ENCODE results near the gene STMND1. TPM values are rescaled to one million over a fixed set of nuclear protein-coding genes. Genes with fewer than 3 reads are reported as not detected.

Gene STMND1
- not detected for total RNA-seq

GRCh38 chr6:17101422-17102257 lies at the start of gene STMND1:
Gene STMND1, plus strand, starts transcription at chr6:17102050. Its CDS starts 208 bp downstream, at chr6:17102258.
- H3K4me3 Mint-ChIP-seq: peak within 1 kb of the TSS; percentile 31
- H3K36me3 Mint-ChIP-seq (ENCODE audit: low read depth): no peaks in the 10 kb centered on the region
- intact Hi-C loops (cut with micrococcal nuclease): no loop called here
- no peak within 1 kb of the TSS for H3K27ac Mint-ChIP-seq
- TF ChIP-seq, protein P1, sequence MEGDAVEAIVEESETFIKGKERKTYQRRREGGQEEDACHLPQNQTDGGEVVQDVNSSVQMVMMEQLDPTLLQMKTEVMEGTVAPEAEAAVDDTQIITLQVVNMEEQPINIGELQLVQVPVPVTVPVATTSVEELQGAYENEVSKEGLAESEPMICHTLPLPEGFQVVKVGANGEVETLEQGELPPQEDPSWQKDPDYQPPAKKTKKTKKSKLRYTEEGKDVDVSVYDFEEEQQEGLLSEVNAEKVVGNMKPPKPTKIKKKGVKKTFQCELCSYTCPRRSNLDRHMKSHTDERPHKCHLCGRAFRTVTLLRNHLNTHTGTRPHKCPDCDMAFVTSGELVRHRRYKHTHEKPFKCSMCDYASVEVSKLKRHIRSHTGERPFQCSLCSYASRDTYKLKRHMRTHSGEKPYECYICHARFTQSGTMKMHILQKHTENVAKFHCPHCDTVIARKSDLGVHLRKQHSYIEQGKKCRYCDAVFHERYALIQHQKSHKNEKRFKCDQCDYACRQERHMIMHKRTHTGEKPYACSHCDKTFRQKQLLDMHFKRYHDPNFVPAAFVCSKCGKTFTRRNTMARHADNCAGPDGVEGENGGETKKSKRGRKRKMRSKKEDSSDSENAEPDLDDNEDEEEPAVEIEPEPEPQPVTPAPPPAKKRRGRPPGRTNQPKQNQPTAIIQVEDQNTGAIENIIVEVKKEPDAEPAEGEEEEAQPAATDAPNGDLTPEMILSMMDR (IDR thresholded peaks at IDR 0.05): no peak
- peak; percentile 13 for DNase-seq
- ATAC-seq: no peak
- ChIA-PET POLR2A (no interaction called here), CTCF (interaction anchor here (0.6 kb wide), 1 partner anchor 865 kb away, joined by 4 read pairs; no protein-coding TSS in a partner anchor)
- peaks cover 38% of the 10 kb centered on the region for H3K27me3 Mint-ChIP-seq
- H3K4me1 Mint-ChIP-seq (ENCODE audit: low read depth): peaks cover 6% of the 10 kb centered on the region
- no peaks in the 10 kb centered on the region for H3K9me3 Mint-ChIP-seq

DNA sequence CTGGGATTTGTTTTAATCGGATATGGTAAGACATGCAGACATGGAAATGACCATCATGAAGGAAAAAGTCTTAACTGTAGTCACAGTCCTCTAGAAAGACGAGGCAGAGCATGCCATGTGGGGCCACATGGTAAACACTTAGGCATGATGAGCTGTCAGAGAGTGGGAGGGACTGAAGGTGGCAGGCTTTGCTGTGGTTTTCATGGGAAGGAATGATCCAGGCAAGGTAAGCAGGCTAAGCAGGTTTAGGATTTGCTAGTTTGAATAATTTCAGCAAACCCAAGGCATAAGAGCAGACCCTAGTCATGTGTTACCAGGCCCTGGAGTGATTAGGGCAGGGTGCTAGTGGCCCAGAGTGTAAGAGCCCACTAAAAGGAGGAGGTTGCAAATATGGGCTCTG lies 47.2 kb upstream of the STMND1 start:
- TF ChIP-seq, protein P1 (IDR thresholded peaks at IDR 0.05): no peak
- intact Hi-C loops (cut with micrococcal nuclease): no loop called here
- H3K4me3 Mint-ChIP-seq: no peak overlapping the region
- ATAC-seq: no peak
- no peaks in the 10 kb centered on the region for H3K36me3 Mint-ChIP-seq (ENCODE audit: low read depth)
- CTCF ChIA-PET: no interaction called here
- no peak for DNase-seq
- no peaks in the 10 kb centered on the region for H3K9me3 Mint-ChIP-seq
- no peaks in the 10 kb centered on the region for H3K4me1 Mint-ChIP-seq (ENCODE audit: low read depth)
- H3K27me3 Mint-ChIP-seq: peaks cover 24% of the 10 kb centered on the region
- H3K27ac Mint-ChIP-seq: no peak overlapping the region
- POLR2A ChIA-PET: no interaction called here

DNA sequence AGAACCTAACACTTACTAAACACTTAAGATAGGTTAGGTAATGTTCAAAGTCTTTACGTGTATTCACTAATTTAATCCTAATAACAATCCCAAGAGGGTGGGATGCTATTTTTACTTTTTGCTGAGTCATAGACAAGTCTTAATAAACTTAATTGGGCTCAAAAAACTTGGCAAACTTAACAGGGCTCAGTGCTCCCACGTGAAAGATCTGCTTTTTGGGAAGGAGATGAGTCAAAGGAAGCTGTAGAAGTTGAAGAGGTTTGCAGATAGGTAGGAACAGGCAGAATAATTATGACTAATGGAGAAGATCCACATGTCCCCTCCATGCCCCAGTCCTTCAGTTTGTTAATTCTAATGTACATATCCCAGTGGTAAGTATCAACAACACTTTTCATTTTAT lies 44.5 kb upstream of the STMND1 start:
- POLR2A ChIA-PET: no interaction called here

DNA sequence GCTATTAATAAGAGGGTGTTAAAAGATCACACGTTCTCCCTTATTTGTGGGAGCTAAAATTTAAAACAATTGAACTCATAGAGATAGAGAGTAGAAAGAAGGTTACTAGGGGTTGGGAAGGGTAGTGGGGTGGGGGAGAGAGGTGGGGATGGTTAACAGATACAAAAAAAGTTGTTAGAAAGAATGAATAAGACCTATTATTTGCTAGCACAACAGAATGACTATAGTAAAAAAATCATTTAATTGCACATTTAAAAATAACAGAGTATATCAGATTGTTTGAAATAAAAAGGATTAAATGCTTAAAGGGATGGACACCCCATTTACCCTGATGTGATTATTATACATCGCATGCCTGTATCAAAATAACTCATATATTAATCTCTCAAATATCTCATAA lies 43.3 kb upstream of the STMND1 start:
- no peaks in the 10 kb centered on the region for H3K4me1 Mint-ChIP-seq (ENCODE audit: low read depth)
- H3K36me3 Mint-ChIP-seq (ENCODE audit: low read depth): no peaks in the 10 kb centered on the region
- ChIA-PET POLR2A (no interaction called here), CTCF (no interaction called here)
- H3K4me3 Mint-ChIP-seq: no peak overlapping the region
- H3K27me3 Mint-ChIP-seq: peaks cover 31% of the 10 kb centered on the region
- no peak overlapping the region for H3K27ac Mint-ChIP-seq
- ATAC-seq (no peak), DNase-seq (no peak)
- TF ChIP-seq, protein P1 (IDR thresholded peaks at IDR 0.05): no peak
- intact Hi-C loops (cut with micrococcal nuclease): no loop called here
- H3K9me3 Mint-ChIP-seq: no peaks in the 10 kb centered on the region

More for the DNA sequence above, 44.5 kb upstream of the STMND1 start:
- TF ChIP-seq, protein P1 (IDR thresholded peaks at IDR 0.05): no peak
- intact Hi-C loops (cut with micrococcal nuclease): no loop called here
- Mint-ChIP-seq H3K27me3 (peaks cover 30% of the 10 kb centered on the region), H3K27ac (no peak overlapping the region), H3K4me3 (no peak overlapping the region), H3K4me1 (ENCODE audit: low read depth) (no peaks in the 10 kb centered on the region), H3K36me3 (ENCODE audit: low read depth) (no peaks in the 10 kb centered on the region), H3K9me3 (no peaks in the 10 kb centered on the region)
- ATAC-seq (no peak), DNase-seq (no peak)
- CTCF ChIA-PET: no interaction called here

DNA sequence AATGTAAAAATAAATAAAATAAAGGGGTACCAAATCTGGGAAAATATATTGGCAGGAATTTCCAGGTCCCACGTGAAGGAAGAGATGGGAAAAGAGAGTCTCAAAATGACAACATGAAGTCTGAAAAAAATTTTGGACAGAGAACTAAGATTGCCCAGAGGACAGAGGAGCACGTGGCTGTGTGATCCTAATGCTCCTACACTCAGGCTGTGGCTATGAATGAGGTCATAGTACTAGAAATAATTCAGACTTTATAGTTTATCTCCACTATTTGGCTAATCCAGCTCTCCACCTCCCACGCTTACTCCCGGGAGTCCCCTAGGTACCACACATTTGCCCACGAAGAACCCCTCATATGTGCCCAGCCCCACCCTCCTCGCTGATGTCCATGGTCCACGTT lies 42.8 kb upstream of the STMND1 start:
- intact Hi-C loops (cut with micrococcal nuclease): no loop called here
- POLR2A ChIA-PET: no interaction called here

More for the DNA sequence above, 42.8 kb upstream of the STMND1 start:
- Mint-ChIP-seq H3K9me3 (no peaks in the 10 kb centered on the region), H3K27ac (no peak overlapping the region), H3K27me3 (peaks cover 26% of the 10 kb centered on the region), H3K4me3 (no peak overlapping the region), H3K36me3 (ENCODE audit: low read depth) (no peaks in the 10 kb centered on the region), H3K4me1 (ENCODE audit: low read depth) (no peaks in the 10 kb centered on the region)
- DNase-seq (no peak), ATAC-seq (no peak)
- TF ChIP-seq, protein P1 (IDR thresholded peaks at IDR 0.05): no peak
- CTCF ChIA-PET: no interaction called here

Measured in activated CD8-positive, alpha-beta T cell treated with anti-CD3 and anti-CD28 coated beads for 36 hours (primary cell).